ENCODE results near the gene DGKQ.

Gene DGKQ

GRCh38 chr4:955161-955921 is 18.0 kb downstream of the DGKQ start:
- Histone ChIP-seq H4K8ac (ENCODE audit: low read length) (no peak overlapping the region), H3K14ac (ENCODE audit: low read length in 2 of 2) (no peak overlapping the region), H3K36me3 (ENCODE audit: control insufficient read depth in 1 of 2, insufficient read depth in 2 of 2, low read depth in 1 of 2, low read length in 2 of 2) (peaks cover 42 to 80% of the 10 kb centered on the region in 2 experiments), H3K4me3 (ENCODE audit: insufficient read depth in 1 of 2, low read depth in 1 of 2, low read length in 2 of 2) (no peak overlapping the region), H2BK15ac (ENCODE audit: low read depth, poor library complexity, severe bottlenecking) (no peak overlapping the region), H3K9ac (ENCODE audit: low read length) (no peak overlapping the region), H2AK5ac (ENCODE audit: low read length, severe bottlenecking) (no peak overlapping the region), H3K4me1 (ENCODE audit: control insufficient read depth, insufficient read depth, low read depth, low read length) (peaks cover 2% of the 10 kb centered on the region), H3K27me3 (ENCODE audit: control insufficient read depth in 1 of 2, insufficient read depth in 1 of 2, low read length in 2 of 2) (no peaks in the 10 kb centered on the region), H2AFZ (ENCODE audit: low read depth, low read length) (no peak overlapping the region), H2BK12ac (ENCODE audit: low read length in 2 of 2) (no peak overlapping the region), H3K18ac (ENCODE audit: low read depth in 1 of 2, low read length in 2 of 2) (no peak overlapping the region), H3K4ac (ENCODE audit: low read depth in 1 of 2, low read length in 2 of 2) (no peak overlapping the region), H3K4me2 (ENCODE audit: low read length, poor library complexity, severe bottlenecking) (no peak overlapping the region), H4K91ac (ENCODE audit: low read length) (no peak overlapping the region), H3K79me1 (replicated peaks; ENCODE audit: low read length, poor library complexity, severe bottlenecking) (no peaks in the 10 kb centered on the region), H3K9me3 (ENCODE audit: control insufficient read depth, low read length) (no peaks in the 10 kb centered on the region), H3K23ac (ENCODE audit: low read length in 2 of 2) (no peak overlapping the region), H2BK5ac (ENCODE audit: low read depth, low read length, poor library complexity, severe bottlenecking) (no peak overlapping the region), H2BK120ac (ENCODE audit: low read depth, low read length) (no peak overlapping the region), H3K27ac (ENCODE audit: low read length, poor library complexity, severe bottlenecking) (no peak overlapping the region)
- 97% methylated on average over 33 of the region's 33 CpGs for WGBS
- no peak for DNase-seq

DNA sequence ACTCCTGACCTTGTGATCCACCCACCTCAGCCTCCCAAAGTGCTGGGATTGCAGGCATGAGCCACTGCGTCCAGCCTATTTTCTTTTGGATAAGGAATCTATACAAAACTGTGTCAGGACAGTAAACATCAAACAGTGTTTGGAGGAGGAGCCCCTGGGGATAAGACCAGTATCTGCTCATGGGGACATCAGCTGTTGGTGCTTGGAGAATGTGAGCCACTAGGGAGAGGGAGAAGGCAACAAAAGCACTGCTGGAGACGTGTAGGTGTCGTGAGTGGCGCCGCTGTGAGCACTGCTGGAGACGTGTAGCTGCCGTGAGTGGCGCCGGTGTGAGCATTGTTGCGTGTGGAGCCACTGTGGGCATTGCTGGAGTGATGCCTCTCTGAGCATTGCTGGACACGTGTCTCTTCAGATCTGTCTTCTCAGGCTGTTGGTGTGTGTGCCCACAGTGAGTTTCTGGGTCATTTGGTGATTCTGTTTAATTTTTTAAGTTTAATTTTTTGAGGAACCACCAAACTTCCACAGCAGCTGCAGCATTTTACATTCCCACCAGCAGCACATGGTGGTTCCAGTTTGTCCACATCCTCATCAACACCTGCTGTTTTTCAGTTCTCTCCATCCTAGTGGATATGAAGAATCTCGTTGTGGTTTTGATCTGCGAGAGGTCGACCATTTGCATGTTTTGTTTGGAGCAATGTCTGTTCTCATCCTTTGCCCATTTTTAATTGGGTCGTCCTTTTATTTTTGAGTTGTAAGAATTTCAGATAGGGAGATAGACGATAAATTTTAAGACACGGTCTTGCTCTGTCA is 19.0 kb downstream of the DGKQ start:
- Histone ChIP-seq H3K18ac (ENCODE audit: low read depth in 1 of 2, low read length in 2 of 2) (no peak overlapping the region), H4K8ac (ENCODE audit: low read length) (no peak overlapping the region), H3K23ac (ENCODE audit: low read length in 2 of 2) (no peak overlapping the region), H4K91ac (ENCODE audit: low read length) (no peak overlapping the region), H2BK5ac (ENCODE audit: low read depth, low read length, poor library complexity, severe bottlenecking) (no peak overlapping the region), H2AFZ (ENCODE audit: low read depth, low read length) (no peak overlapping the region), H3K9ac (ENCODE audit: low read length) (no peak overlapping the region), H2BK120ac (ENCODE audit: low read depth, low read length) (no peak overlapping the region), H3K27me3 (ENCODE audit: control insufficient read depth in 1 of 2, insufficient read depth in 1 of 2, low read length in 2 of 2) (no peaks in the 10 kb centered on the region), H2AK5ac (ENCODE audit: low read length, severe bottlenecking) (no peak overlapping the region), H3K4me1 (ENCODE audit: control insufficient read depth, insufficient read depth, low read depth, low read length) (peaks cover under 1% of the 10 kb centered on the region), H3K36me3 (ENCODE audit: control insufficient read depth in 1 of 2, insufficient read depth in 2 of 2, low read depth in 1 of 2, low read length in 2 of 2) (peaks cover 34 to 73% of the 10 kb centered on the region in 2 experiments), H3K4me3 (ENCODE audit: insufficient read depth in 1 of 2, low read depth in 1 of 2, low read length in 2 of 2) (no peak overlapping the region), H3K79me1 (replicated peaks; ENCODE audit: low read length, poor library complexity, severe bottlenecking) (no peaks in the 10 kb centered on the region), H3K27ac (ENCODE audit: low read length, poor library complexity, severe bottlenecking) (no peak overlapping the region), H3K14ac (ENCODE audit: low read length in 2 of 2) (no peak overlapping the region), H3K4ac (ENCODE audit: low read depth in 1 of 2, low read length in 2 of 2) (no peak overlapping the region), H2BK15ac (ENCODE audit: low read depth, poor library complexity, severe bottlenecking) (no peak overlapping the region), H3K4me2 (ENCODE audit: low read length, poor library complexity, severe bottlenecking) (no peak overlapping the region), H2BK12ac (ENCODE audit: low read length in 2 of 2) (no peak overlapping the region), H3K9me3 (ENCODE audit: control insufficient read depth, low read length) (no peaks in the 10 kb centered on the region)
- DNase-seq, result no peak
- WGBS, result 93% methylated on average over 15 of the region's 17 CpGs

DNA sequence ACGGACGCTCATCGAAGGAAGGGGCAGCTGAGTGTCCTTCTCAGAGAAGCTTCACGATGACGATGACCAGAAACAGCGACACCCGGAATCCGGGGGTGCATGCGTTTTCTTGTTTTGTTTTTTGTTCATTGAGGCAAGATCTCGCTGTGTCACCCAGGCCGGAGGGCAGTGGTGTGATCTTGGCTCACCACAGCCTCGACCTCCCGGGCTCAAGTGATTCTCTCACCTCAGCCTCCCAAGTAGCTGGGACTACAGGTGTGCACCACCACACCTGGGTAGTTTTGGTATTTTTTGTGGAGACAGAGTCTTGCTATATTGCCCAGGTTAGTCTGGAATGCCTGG is 19.8 kb downstream of the DGKQ start:
- Histone ChIP-seq H3K14ac (ENCODE audit: low read length in 2 of 2) (no peak overlapping the region), H3K9ac (ENCODE audit: low read length) (no peak overlapping the region), H3K9me3 (ENCODE audit: control insufficient read depth, low read length) (no peaks in the 10 kb centered on the region), H3K79me1 (replicated peaks; ENCODE audit: low read length, poor library complexity, severe bottlenecking) (no peaks in the 10 kb centered on the region), H2BK15ac (ENCODE audit: low read depth, poor library complexity, severe bottlenecking) (no peak overlapping the region), H4K91ac (ENCODE audit: low read length) (no peak overlapping the region), H2BK5ac (ENCODE audit: low read depth, low read length, poor library complexity, severe bottlenecking) (no peak overlapping the region), H3K23ac (ENCODE audit: low read length in 2 of 2) (no peak overlapping the region), H2AFZ (ENCODE audit: low read depth, low read length) (no peak overlapping the region), H3K4ac (ENCODE audit: low read depth in 1 of 2, low read length in 2 of 2) (no peak overlapping the region), H2AK5ac (ENCODE audit: low read length, severe bottlenecking) (no peak overlapping the region), H3K4me2 (ENCODE audit: low read length, poor library complexity, severe bottlenecking) (no peak overlapping the region), H2BK120ac (ENCODE audit: low read depth, low read length) (no peak overlapping the region), H3K18ac (ENCODE audit: low read depth in 1 of 2, low read length in 2 of 2) (no peak overlapping the region), H3K27me3 (ENCODE audit: control insufficient read depth in 1 of 2, insufficient read depth in 1 of 2, low read length in 2 of 2) (no peaks in the 10 kb centered on the region), H3K27ac (ENCODE audit: low read length, poor library complexity, severe bottlenecking) (no peak overlapping the region), H3K4me1 (ENCODE audit: control insufficient read depth, insufficient read depth, low read depth, low read length) (peaks cover under 1% of the 10 kb centered on the region), H3K4me3 (ENCODE audit: insufficient read depth in 1 of 2, low read depth in 1 of 2, low read length in 2 of 2) (no peak overlapping the region), H2BK12ac (ENCODE audit: low read length in 2 of 2) (no peak overlapping the region), H4K8ac (ENCODE audit: low read length) (no peak overlapping the region), H3K36me3 (ENCODE audit: control insufficient read depth in 1 of 2, insufficient read depth in 2 of 2, low read depth in 1 of 2, low read length in 2 of 2) (peaks cover 26 to 65% of the 10 kb centered on the region in 2 experiments)
- no peak for DNase-seq
- 99% methylated on average over 13 of the region's 13 CpGs for WGBS

GRCh38 chr4:952881-953573 is 20.3 kb downstream of the DGKQ start:
- Histone ChIP-seq H2BK12ac (ENCODE audit: low read length in 2 of 2) (no peak overlapping the region), H3K14ac (ENCODE audit: low read length in 2 of 2) (no peak overlapping the region), H2BK15ac (ENCODE audit: low read depth, poor library complexity, severe bottlenecking) (no peak overlapping the region), H2AK5ac (ENCODE audit: low read length, severe bottlenecking) (no peak overlapping the region), H3K9ac (ENCODE audit: low read length) (no peak overlapping the region), H3K4me1 (ENCODE audit: control insufficient read depth, insufficient read depth, low read depth, low read length) (peaks cover 6% of the 10 kb centered on the region), H3K27me3 (ENCODE audit: control insufficient read depth in 1 of 2, insufficient read depth in 1 of 2, low read length in 2 of 2) (no peaks in the 10 kb centered on the region), H4K91ac (ENCODE audit: low read length) (no peak overlapping the region), H3K79me1 (replicated peaks; ENCODE audit: low read length, poor library complexity, severe bottlenecking) (peaks cover 2% of the 10 kb centered on the region), H2AFZ (ENCODE audit: low read depth, low read length) (no peak overlapping the region), H2BK5ac (ENCODE audit: low read depth, low read length, poor library complexity, severe bottlenecking) (no peak overlapping the region), H3K23ac (ENCODE audit: low read length in 2 of 2) (no peak overlapping the region), H3K27ac (ENCODE audit: low read length, poor library complexity, severe bottlenecking) (no peak overlapping the region), H3K9me3 (ENCODE audit: control insufficient read depth, low read length) (no peaks in the 10 kb centered on the region), H4K8ac (ENCODE audit: low read length) (no peak overlapping the region), H3K4me2 (ENCODE audit: low read length, poor library complexity, severe bottlenecking) (no peak overlapping the region), H3K18ac (ENCODE audit: low read depth in 1 of 2, low read length in 2 of 2) (no peak overlapping the region), H3K4me3 (ENCODE audit: insufficient read depth in 1 of 2, low read depth in 1 of 2, low read length in 2 of 2) (no peak overlapping the region), H2BK120ac (ENCODE audit: low read depth, low read length) (no peak overlapping the region), H3K36me3 (ENCODE audit: control insufficient read depth in 1 of 2, insufficient read depth in 2 of 2, low read depth in 1 of 2, low read length in 2 of 2) (peaks cover 22 to 61% of the 10 kb centered on the region in 2 experiments), H3K4ac (ENCODE audit: low read depth in 1 of 2, low read length in 2 of 2) (no peak overlapping the region)
- 97% methylated on average over 28 of the region's 28 CpGs for WGBS
- no peak for DNase-seq
